ENCODE results near the gene EIF1AX.

- no peak for TF ChIP-seq ATF6 (CRISPR knock-in tag; IDR thresholded peaks at IDR 0.05)
- TF ChIP-seq FOXP4 (CRISPR knock-in tag; IDR thresholded peaks at IDR 0.05), result no peak
- no peak for TF ChIP-seq CTCF (IDR thresholded peaks at IDR 0.05)
- TF ChIP-seq ZNF532 (CRISPR knock-in tag; IDR thresholded peaks at IDR 0.05; ENCODE audit: borderline replicate concordance), result no peak
- TF ChIP-seq IRF2 (CRISPR knock-in tag; IDR thresholded peaks at IDR 0.05; ENCODE audit: borderline replicate concordance, low read depth), result no peak
- no peak for TF ChIP-seq NR3C1 (CRISPR knock-in tag; conservative IDR thresholded peaks at IDR 0.05; ENCODE audit: low read depth)
- no peak for TF ChIP-seq ZNF416 (CRISPR knock-in tag; IDR thresholded peaks at IDR 0.05)
- no peak for TF ChIP-seq IRF1 (CRISPR knock-in tag; IDR thresholded peaks at IDR 0.05)
Observed at GRCh38 chrX:20173856-20174255, 32.2 kb upstream of the EIF1AX start.

Data from WTC11 (cell line).